NCI-H226 (cell line): ENCODE measurements around the gene TMEM51.

Experiments used
- DNase-seq: peaks from one replicate; pipeline ENCODE4 v3.0.0-alpha.2; 2015

TMEM51 gene

GRCh38 chr1:15222653-15223303 lies 69.2 kb downstream of the TMEM51 start:
- no peak for DNase-seq

- no peak for DNase-seq
Measured at GRCh38 chr1:15224259-15224869, 70.8 kb downstream of the TMEM51 start.

DNA sequence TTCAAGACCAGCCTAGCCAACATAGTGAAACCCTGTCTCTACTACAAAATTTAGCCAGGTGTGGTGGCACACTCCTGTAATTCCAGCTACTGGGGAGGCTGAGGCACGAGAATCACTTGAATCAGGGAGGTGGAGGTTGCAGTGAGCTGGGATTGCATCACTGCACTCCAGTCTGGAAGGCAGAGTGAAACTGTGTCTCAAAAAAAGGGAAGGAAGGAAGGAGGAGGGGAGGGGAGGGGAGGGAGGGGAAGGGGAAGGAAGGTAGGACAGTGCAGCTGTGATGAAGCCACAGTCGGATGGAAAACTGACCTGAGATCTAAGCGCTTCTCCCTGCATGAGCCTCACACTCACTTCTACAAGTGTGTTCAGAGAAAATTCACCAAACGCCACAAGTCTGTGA lies 71.4 kb downstream of the TMEM51 start:
- no peak for DNase-seq

- no peak for DNase-seq
Measured at GRCh38 chr1:15225461-15225860, 71.9 kb downstream of the TMEM51 start.

- DNase-seq: no peak
Measured at GRCh38 chr1:15226388-15227255, 73.1 kb downstream of the TMEM51 start.

GRCh38 chr1:15229707-15230131 lies 76.2 kb downstream of the TMEM51 start:
- DNase-seq: no peak

DNA sequence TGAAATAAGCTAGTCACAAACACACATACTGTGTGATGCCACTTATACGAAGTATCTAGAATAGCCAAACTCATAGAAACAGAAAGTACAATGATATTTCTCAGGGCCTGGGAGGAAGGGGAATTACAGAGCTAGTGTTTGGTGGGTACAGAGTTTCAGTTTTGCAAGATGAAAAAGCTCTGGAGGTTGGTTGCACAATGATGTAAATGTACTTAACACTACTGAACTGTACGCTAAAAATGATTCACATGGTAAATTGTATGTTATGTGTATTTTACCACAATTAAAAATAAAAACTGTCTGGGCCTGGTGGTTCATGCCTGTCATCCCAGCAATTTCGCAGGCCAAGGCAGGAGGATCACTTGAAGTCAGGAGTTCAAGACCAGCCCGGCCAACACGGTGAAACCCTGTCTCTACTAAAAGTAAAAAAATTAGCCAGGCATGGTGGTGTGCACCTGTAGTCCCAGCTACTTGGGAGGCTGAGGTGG lies 78.2 kb downstream of the TMEM51 start:
- DNase-seq: no peak

GRCh38 chr1:15233689-15234088 lies 80.1 kb downstream of the TMEM51 start:
- DNase-seq: no peak

DNA sequence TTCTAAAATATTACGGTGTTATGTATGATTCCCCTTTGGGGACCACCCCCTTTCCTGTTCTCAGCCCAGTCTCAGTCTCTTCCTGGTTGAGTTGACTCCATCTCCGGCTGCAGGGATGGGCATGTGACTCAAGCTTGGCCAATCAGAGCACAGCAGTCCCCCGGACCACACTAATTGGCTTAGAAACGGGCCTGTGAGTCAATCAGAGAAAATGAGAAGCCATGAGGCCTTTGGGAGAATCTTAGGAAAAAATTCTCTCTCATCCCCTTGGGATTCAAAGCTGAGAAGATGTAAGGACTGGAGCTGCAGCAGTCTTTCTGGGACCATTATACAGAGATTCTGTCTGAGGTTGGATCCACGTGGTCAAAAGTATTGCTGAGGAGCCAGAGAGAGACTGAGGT lies 82.8 kb downstream of the TMEM51 start:
- no peak for DNase-seq

DNA sequence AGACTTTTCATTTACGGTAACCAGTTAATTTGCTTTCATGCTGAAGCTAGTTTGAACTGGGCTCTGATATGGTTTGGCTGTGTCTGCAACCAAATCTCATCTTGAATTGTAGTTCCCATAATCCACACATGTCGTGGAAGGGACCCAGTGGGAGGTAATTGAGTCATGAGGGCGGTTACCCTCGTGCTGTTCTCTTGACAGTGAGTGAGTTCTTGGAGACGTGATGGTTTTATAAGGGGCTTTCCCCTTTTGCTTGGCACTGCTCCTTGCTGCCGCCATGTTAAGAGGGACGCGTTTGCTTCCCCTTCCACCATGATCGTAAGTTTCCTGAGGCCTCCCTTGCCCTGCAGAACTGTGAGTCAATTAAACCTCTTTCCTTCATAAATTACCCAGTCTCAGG lies 83.2 kb downstream of the TMEM51 start:
- no peak for DNase-seq

DNA sequence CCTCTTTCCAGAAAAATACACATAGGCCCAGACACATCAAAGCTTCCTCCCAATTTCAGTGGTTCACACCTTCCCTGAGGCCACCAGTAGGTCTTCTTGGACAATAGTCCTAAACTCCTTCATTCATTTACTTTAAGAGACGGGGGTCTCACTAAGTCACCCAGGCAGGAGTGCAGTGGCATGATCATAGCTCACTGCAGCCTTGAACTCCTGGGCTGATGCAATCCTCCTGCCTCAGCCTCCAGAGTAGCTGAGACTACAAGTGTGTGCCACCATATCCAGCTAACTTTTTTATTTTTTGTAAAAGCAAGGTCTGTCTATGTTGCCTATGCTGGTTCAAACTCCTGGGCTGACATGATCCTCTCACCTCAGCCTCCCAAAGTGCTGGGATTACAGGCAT lies 85.2 kb downstream of the TMEM51 start:
- DNase-seq: no peak

DNA sequence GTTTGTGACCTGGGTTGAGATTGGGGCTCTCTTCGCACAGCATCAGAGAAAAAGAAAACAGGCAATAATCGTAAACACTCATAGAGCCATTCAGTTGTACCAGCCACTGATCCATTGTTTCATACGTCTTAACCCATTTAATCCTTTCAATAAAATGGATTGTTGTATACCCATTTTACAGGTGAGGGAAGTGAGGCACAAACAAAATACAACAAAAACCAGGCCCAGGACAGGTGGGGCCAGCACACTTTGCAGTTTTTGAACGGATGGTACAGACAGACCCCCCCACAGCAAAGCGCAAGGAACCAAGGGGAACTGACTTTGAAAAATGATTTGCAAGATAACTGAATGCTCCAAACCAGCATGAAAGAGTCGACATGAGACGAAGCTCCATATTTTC lies 89.2 kb downstream of the TMEM51 start:
- DNase-seq: no peak

DNA sequence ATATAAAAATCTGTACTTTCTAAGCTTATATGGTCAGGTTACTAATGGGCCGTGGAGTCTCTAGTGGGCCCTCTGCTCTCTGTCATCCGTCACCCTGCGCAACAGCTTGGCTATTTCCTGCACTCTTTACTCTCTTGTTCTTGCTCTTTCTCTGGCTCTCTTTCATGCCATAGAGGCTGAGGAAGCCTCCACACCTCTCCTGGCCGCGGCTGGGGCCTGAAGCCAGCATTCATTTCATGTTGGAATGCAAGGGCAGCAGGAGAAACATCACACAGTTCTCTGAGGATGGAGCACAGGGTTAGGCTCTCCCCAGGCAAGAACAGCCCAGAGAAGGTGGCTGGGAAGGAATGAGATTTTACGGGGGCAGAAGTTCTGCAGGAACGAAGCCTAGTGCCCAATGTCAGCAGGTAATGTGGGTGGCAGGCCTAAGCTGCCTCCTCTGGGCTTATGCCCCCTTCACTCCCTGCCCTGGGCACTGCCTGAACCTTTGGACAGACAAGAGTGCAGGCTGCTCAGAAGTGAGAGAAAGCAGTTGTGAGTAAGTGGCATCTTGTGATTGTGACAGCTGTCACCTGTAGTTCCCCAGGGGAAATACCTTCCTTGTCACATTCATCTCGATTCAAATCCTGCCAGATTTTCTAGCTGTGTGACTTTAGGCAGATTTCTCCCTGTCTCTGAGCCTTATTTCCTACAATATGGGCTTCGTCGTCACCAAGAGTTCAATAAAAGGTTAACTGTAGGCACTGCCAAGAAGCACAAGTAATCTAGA lies 89.9 kb downstream of the TMEM51 start:
- DNase-seq: no peak

- no peak for DNase-seq
Measured at GRCh38 chr1:15244813-15245212, 91.3 kb downstream of the TMEM51 start.

DNA sequence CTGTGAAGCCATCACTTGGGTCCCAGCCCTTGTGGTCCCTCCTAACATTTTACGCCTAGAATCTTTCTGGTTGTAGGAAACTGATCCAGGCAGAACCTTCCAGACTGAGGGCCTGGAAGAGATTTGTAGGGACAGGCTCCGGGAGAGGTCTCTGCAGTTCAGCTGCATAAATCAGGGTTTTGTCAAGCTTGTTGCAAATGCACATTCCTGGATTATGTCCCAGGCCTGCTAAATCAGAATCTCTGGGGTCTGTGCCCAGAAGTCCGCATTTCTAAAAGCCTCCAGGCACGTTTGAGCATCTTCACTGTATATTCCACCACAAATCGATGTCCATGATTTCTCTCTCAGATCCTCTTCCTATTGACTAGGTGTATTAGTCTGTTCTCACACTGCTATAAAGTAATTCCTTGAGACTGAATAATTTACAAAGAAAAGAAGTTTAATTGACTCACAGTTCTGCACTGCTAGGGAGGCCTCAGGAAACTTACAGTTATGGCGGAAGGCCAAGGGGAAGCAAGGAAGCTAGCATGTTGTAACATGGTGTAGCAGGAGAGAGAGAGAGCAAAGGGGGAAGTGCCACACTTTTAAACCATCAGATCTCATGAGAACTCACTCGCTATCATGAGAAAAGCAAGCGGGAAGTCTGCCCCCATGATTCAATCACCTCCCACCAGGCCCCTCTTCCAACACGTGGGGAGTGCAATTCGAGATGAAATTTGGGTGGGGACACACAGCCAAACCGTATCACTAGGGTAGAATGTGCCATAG lies 92.2 kb downstream of the TMEM51 start:
- DNase-seq: no peak

GRCh38 chr1:15246960-15247614 lies 93.5 kb downstream of the TMEM51 start, which contains the start of gene FHAD1:
FHAD1 (plus strand) TSS chr1:15247223; CDS start chr1:15251785, 4,562 bp downstream.
- peak; percentile 41 for DNase-seq

- no peak for DNase-seq
Measured at GRCh38 chr1:15248216-15248615, 94.7 kb downstream of the TMEM51 start.

GRCh38 chr1:15249081-15249480 lies 95.5 kb downstream of the TMEM51 start:
- no peak for DNase-seq

- no peak for DNase-seq
Measured at GRCh38 chr1:15251857-15252835, 98.6 kb downstream of the TMEM51 start.

- DNase-seq: no peak
Measured at GRCh38 chr1:15254559-15254958, 101.0 kb downstream of the TMEM51 start.
